GM23338 (cell line): ENCODE measurements around the gene CHD2. TPM values are rescaled to one million over a fixed set of nuclear protein-coding genes. Genes with fewer than 3 reads are reported as not detected.

Source experiments
- ATAC-seq: fragments of 200-7000 bp; cut with Tn5 transposase; 3 replicates; pipeline ENCODE4 v1.9.1; 2020
- DNase-seq: peaks from one replicate; pipeline ENCODE4 v3.0.0-alpha.2; 2015; ENCODE audit warnings: low spot score
- H2AFZ ChIP-seq: fragments of 200-600 bp; sonication (generic); 2 replicates; pipeline ENCODE4 v1.8.0; 2016; ENCODE audit warnings: antibody characterized with exemption, mild to moderate bottlenecking, moderate library complexity
- H3F3A ChIP-seq: fragments of 200-600 bp; sonication (generic); replicated peaks from 2 replicates; pipeline ENCODE4 v1.8.0; 2017; ENCODE audit warnings: antibody characterized with exemption, mixed run types, low read depth
- H3K27ac ChIP-seq: fragments of 200-600 bp; sonication (generic); 2 replicates; pipeline ENCODE4 v1.6.1; 2016; ENCODE audit warnings: low read depth
- H3K27me3 ChIP-seq: fragments of 200-600 bp; sonication (generic); 2 replicates; pipeline ENCODE4 v1.8.0; 2016; ENCODE audit warnings: mild to moderate bottlenecking, mixed run types, moderate library complexity; ENCODE audit not compliant: insufficient read depth
- H3K36me3 ChIP-seq: fragments of 200-600 bp; sonication (generic); 2 replicates; pipeline ENCODE4 v1.8.0; 2016; ENCODE audit warnings: mild to moderate bottlenecking; ENCODE audit not compliant: insufficient read depth
- H3K4me1 ChIP-seq: fragments of 200-600 bp; sonication (generic); 2 replicates; pipeline ENCODE4 v1.8.0; 2016; ENCODE audit warnings: mild to moderate bottlenecking, moderate library complexity; ENCODE audit not compliant: insufficient read depth
- H3K4me2 ChIP-seq: fragments of 200-600 bp; sonication (generic); 2 replicates; pipeline ENCODE4 v1.7.1; 2017; ENCODE audit warnings: mixed run types
- H3K4me3 ChIP-seq: fragments of 200-600 bp; sonication (generic); 2 replicates; pipeline ENCODE4 v1.6.1; 2016; ENCODE audit warnings: mixed run types
- H3K79me2 ChIP-seq: fragments of 200-600 bp; sonication (generic); replicated peaks from 2 replicates; pipeline ENCODE4 v1.8.0; 2017; ENCODE audit warnings: mild to moderate bottlenecking; ENCODE audit not compliant: insufficient read depth
- H3K9me2 ChIP-seq: fragments of 200-600 bp; sonication (generic); 2 replicates; pipeline ENCODE4 v1.8.0; 2017; ENCODE audit not compliant: insufficient read depth
- H4K20me1 ChIP-seq: fragments of 200-600 bp; sonication (generic); replicated peaks from 2 replicates; pipeline ENCODE4 v1.8.0; 2017; ENCODE audit warnings: mild to moderate bottlenecking; ENCODE audit not compliant: insufficient read depth
- H3K27ac Mint-ChIP-seq: 2 replicates; pipeline ENCODE4 v1.8.0; 2020; ENCODE audit warnings: inconsistent platforms, mild to moderate bottlenecking, moderate library complexity, mixed read lengths
- H3K27me3 Mint-ChIP-seq: 3 replicates; pipeline ENCODE4 v1.8.0; 2022; ENCODE audit warnings: low read depth, mild to moderate bottlenecking, moderate library complexity, mixed read lengths, inconsistent platforms; ENCODE audit not compliant: insufficient read depth, poor library complexity
- H3K36me3 Mint-ChIP-seq: 3 replicates; pipeline ENCODE4 v1.8.0; 2021; ENCODE audit warnings: low read depth, mild to moderate bottlenecking, inconsistent platforms, moderate library complexity, mixed read lengths
- H3K4me1 Mint-ChIP-seq: 3 replicates; pipeline ENCODE4 v1.8.0; 2020; ENCODE audit warnings: mild to moderate bottlenecking, inconsistent platforms, mixed read lengths
- H3K4me3 Mint-ChIP-seq: 3 replicates; pipeline ENCODE4 v1.8.0; 2021; ENCODE audit warnings: moderate library complexity, mild to moderate bottlenecking, inconsistent platforms, mixed read lengths
- H3K9me3 Mint-ChIP-seq: 3 replicates; pipeline ENCODE4 v1.8.0; 2020; ENCODE audit warnings: moderate library complexity, mild to moderate bottlenecking, inconsistent platforms, mixed read lengths
- EZH2 ChIP-seq: fragments of 200-600 bp; sonication (generic); IDR thresholded peaks from one replicate; pipeline ENCODE4 v1.8.0; 2017; ENCODE audit warnings: antibody characterized with exemption, mild to moderate bottlenecking, low read depth; ENCODE audit not compliant: unreplicated experiment
- EZH2phosphoT487 ChIP-seq: fragments of 200-600 bp; sonication (generic); IDR thresholded peaks from one replicate; pipeline ENCODE4 v1.8.1; 2018; ENCODE audit warnings: antibody characterized with exemption; ENCODE audit not compliant: unreplicated experiment
- JUNB ChIP-seq: IDR thresholded peaks from one replicate; pipeline ENCODE4 v1.6.1; 2016; ENCODE audit warnings: antibody characterized with exemption; ENCODE audit not compliant: unreplicated experiment
- NANOG ChIP-seq: IDR thresholded peaks from 2 replicates; pipeline ENCODE4 v1.6.1; 2016; ENCODE audit warnings: antibody characterized with exemption, borderline replicate concordance
- POLR2AphosphoS5 ChIP-seq: IDR thresholded peaks from 2 replicates; pipeline ENCODE4 v1.6.1; 2016; ENCODE audit warnings: antibody characterized with exemption, low read depth
- STAT1 ChIP-seq: IDR thresholded peaks from one replicate; pipeline ENCODE4 v1.6.1; 2016; ENCODE audit warnings: antibody characterized with exemption; ENCODE audit not compliant: unreplicated experiment
- ZNF114 ChIP-seq: fragments of 250-450 bp; sonication (Bioruptor Pico); IDR thresholded peaks from 2 replicates; pipeline ENCODE4 v1.5.0; 2020; ENCODE audit warnings: mild to moderate bottlenecking, moderate library complexity
- ZNF331 ChIP-seq: fragments of 250-450 bp; sonication (Bioruptor Pico); IDR thresholded peaks from 2 replicates; pipeline ENCODE4 v1.5.0; 2020; ENCODE audit warnings: low read depth, mild to moderate bottlenecking, moderate library complexity
- polyA plus RNA-seq: library from polyadenylated mRNA; unstranded; fragments of >200 nt; fragmentation: Nextera tagmentation; extraction: Ambion mirVana; gene quantifications from 2 replicates; pipeline ENCODE4 v1.2.1, GENCODE V29; 2016
- total RNA-seq: library from RNA; depleted of rRNA; stranded (reverse); fragments of >200 nt; shearing (Covaris generic); gene quantifications from 2 replicates; pipeline ENCODE4 v1.2.3, GENCODE V29; 2014
- TF ChIP-seq, protein P1 (sequence below): IDR thresholded peaks from one replicate; pipeline ENCODE4 v1.6.1; 2018; ENCODE audit warnings: antibody characterized with exemption; ENCODE audit not compliant: unreplicated experiment
- TF ChIP-seq, protein P2 (sequence below): IDR thresholded peaks from 2 replicates; pipeline ENCODE4 v1.6.1; 2016; ENCODE audit warnings: antibody characterized with exemption
- TF ChIP-seq, protein P3 (sequence below): fragments of 250-450 bp; sonication (Bioruptor Pico); IDR thresholded peaks from 2 replicates; pipeline ENCODE4 v1.5.0; 2020; ENCODE audit warnings: mild to moderate bottlenecking, moderate library complexity
- TF ChIP-seq, protein P4 (sequence below), 2 experiments: fragments of 200-600 bp in 1 of 2; sonication (generic) in 1 of 2; conservative IDR thresholded peaks; 2 replicates each; pipeline versions ENCODE4 v1.5.1 to v1.6.1; 2016 to 2017; ENCODE audit warnings: antibody characterized with exemption in 2 of 2, low read depth in 2 of 2, mild to moderate bottlenecking in 2 of 2, moderate library complexity in 1 of 2

CHD2 gene
- total and polyA plus RNA-seq, 2 experiments from 2014 or later: 119 to 130 TPM

DNA sequence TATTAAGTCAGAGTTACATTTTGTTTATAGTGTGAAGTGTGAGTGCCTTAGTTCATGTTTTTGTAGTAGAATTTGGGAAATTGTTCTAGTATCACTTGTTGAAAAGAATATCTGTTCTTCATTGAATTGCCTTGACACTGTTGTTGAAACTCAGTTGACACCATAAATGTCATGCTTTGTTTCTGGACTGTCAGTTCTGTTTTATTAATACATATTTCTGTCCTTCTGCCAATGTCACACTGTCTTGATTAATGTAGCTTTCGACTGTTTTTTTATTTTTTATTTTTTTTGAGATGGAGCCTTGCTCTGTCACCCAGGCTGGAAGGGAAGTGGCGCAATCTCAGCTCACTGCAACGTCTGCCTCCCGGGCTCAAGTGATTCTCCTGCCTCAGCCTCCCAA is 59.1 kb downstream of the CHD2 start:
- H3K4me3 ChIP-seq: no peak overlapping the region
- H3K4me3 Mint-ChIP-seq: no peak overlapping the region
- H3F3A ChIP-seq: no peaks in the 10 kb centered on the region
- H3K27ac Mint-ChIP-seq: no peak overlapping the region
- no peak overlapping the region for H3K4me2 ChIP-seq
- no peaks in the 10 kb centered on the region for H3K9me2 ChIP-seq
- 0 out of 2 replicates have a peak, but pooled peaks cover 3% of the 10 kb centered on the region for H4K20me1 ChIP-seq
- H3K27ac ChIP-seq: no peak overlapping the region
- no peak overlapping the region for H2AFZ ChIP-seq
- H3K79me2 ChIP-seq: peaks cover 91% of the 10 kb centered on the region
- no peak for TF ChIP-seq EZH2
- no peak for TF ChIP-seq ZNF114 (CRISPR knock-in tag)
- TF ChIP-seq POLR2AphosphoS5: no peak
- TF ChIP-seq STAT1: no peak
- TF ChIP-seq, protein P1, sequence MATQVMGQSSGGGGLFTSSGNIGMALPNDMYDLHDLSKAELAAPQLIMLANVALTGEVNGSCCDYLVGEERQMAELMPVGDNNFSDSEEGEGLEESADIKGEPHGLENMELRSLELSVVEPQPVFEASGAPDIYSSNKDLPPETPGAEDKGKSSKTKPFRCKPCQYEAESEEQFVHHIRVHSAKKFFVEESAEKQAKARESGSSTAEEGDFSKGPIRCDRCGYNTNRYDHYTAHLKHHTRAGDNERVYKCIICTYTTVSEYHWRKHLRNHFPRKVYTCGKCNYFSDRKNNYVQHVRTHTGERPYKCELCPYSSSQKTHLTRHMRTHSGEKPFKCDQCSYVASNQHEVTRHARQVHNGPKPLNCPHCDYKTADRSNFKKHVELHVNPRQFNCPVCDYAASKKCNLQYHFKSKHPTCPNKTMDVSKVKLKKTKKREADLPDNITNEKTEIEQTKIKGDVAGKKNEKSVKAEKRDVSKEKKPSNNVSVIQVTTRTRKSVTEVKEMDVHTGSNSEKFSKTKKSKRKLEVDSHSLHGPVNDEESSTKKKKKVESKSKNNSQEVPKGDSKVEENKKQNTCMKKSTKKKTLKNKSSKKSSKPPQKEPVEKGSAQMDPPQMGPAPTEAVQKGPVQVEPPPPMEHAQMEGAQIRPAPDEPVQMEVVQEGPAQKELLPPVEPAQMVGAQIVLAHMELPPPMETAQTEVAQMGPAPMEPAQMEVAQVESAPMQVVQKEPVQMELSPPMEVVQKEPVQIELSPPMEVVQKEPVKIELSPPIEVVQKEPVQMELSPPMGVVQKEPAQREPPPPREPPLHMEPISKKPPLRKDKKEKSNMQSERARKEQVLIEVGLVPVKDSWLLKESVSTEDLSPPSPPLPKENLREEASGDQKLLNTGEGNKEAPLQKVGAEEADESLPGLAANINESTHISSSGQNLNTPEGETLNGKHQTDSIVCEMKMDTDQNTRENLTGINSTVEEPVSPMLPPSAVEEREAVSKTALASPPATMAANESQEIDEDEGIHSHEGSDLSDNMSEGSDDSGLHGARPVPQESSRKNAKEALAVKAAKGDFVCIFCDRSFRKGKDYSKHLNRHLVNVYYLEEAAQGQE: no peak
- TF ChIP-seq ZNF331: no peak
- TF ChIP-seq EZH2phosphoT487: no peak
- no peak for TF ChIP-seq NANOG
- TF ChIP-seq, protein P2, sequence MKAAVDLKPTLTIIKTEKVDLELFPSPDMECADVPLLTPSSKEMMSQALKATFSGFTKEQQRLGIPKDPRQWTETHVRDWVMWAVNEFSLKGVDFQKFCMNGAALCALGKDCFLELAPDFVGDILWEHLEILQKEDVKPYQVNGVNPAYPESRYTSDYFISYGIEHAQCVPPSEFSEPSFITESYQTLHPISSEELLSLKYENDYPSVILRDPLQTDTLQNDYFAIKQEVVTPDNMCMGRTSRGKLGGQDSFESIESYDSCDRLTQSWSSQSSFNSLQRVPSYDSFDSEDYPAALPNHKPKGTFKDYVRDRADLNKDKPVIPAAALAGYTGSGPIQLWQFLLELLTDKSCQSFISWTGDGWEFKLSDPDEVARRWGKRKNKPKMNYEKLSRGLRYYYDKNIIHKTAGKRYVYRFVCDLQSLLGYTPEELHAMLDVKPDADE: no peak
- TF ChIP-seq, protein P3, sequence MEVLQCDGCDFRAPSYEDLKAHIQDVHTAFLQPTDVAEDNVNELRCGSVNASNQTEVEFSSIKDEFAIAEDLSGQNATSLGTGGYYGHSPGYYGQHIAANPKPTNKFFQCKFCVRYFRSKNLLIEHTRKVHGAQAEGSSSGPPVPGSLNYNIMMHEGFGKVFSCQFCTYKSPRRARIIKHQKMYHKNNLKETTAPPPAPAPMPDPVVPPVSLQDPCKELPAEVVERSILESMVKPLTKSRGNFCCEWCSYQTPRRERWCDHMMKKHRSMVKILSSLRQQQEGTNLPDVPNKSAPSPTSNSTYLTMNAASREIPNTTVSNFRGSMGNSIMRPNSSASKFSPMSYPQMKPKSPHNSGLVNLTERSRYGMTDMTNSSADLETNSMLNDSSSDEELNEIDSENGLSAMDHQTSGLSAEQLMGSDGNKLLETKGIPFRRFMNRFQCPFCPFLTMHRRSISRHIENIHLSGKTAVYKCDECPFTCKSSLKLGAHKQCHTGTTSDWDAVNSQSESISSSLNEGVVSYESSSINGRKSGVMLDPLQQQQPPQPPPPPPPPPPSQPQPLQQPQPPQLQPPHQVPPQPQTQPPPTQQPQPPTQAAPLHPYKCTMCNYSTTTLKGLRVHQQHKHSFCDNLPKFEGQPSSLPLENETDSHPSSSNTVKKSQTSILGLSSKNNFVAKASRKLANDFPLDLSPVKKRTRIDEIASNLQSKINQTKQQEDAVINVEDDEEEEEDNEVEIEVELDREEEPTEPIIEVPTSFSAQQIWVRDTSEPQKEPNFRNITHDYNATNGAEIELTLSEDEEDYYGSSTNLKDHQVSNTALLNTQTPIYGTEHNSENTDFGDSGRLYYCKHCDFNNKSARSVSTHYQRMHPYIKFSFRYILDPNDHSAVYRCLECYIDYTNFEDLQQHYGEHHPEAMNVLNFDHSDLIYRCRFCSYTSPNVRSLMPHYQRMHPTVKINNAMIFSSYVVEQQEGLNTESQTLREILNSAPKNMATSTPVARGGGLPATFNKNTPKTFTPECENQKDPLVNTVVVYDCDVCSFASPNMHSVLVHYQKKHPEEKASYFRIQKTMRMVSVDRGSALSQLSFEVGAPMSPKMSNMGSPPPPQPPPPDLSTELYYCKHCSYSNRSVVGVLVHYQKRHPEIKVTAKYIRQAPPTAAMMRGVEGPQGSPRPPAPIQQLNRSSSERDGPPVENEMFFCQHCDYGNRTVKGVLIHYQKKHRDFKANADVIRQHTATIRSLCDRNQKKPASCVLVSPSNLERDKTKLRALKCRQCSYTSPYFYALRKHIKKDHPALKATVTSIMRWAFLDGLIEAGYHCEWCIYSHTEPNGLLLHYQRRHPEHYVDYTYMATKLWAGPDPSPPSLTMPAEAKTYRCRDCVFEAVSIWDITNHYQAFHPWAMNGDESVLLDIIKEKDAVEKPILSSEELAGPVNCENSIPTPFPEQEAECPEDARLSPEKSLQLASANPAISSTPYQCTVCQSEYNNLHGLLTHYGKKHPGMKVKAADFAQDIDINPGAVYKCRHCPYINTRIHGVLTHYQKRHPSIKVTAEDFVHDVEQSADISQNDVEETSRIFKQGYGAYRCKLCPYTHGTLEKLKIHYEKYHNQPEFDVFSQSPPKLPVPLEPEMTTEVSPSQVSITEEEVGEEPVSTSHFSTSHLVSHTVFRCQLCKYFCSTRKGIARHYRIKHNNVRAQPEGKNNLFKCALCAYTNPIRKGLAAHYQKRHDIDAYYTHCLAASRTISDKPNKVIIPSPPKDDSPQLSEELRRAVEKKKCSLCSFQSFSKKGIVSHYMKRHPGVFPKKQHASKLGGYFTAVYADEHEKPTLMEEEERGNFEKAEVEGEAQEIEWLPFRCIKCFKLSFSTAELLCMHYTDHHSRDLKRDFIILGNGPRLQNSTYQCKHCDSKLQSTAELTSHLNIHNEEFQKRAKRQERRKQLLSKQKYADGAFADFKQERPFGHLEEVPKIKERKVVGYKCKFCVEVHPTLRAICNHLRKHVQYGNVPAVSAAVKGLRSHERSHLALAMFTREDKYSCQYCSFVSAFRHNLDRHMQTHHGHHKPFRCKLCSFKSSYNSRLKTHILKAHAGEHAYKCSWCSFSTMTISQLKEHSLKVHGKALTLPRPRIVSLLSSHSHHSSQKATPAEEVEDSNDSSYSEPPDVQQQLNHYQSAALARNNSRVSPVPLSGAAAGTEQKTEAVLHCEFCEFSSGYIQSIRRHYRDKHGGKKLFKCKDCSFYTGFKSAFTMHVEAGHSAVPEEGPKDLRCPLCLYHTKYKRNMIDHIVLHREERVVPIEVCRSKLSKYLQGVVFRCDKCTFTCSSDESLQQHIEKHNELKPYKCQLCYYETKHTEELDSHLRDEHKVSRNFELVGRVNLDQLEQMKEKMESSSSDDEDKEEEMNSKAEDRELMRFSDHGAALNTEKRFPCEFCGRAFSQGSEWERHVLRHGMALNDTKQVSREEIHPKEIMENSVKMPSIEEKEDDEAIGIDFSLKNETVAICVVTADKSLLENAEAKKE: no peak
- TF ChIP-seq JUNB: no peak
- TF ChIP-seq, protein P4, sequence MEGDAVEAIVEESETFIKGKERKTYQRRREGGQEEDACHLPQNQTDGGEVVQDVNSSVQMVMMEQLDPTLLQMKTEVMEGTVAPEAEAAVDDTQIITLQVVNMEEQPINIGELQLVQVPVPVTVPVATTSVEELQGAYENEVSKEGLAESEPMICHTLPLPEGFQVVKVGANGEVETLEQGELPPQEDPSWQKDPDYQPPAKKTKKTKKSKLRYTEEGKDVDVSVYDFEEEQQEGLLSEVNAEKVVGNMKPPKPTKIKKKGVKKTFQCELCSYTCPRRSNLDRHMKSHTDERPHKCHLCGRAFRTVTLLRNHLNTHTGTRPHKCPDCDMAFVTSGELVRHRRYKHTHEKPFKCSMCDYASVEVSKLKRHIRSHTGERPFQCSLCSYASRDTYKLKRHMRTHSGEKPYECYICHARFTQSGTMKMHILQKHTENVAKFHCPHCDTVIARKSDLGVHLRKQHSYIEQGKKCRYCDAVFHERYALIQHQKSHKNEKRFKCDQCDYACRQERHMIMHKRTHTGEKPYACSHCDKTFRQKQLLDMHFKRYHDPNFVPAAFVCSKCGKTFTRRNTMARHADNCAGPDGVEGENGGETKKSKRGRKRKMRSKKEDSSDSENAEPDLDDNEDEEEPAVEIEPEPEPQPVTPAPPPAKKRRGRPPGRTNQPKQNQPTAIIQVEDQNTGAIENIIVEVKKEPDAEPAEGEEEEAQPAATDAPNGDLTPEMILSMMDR (conservative IDR thresholded peaks at IDR 0.05; ENCODE audit: low read depth in 2 of 2): no peak
- H3K4me1 Mint-ChIP-seq: no peaks in the 10 kb centered on the region
- peaks cover 40% of the 10 kb centered on the region for H3K36me3 ChIP-seq
- no peak for ATAC-seq
- no peaks in the 10 kb centered on the region for H3K9me3 Mint-ChIP-seq
- DNase-seq: no peak
- H3K36me3 Mint-ChIP-seq: peaks cover 83% of the 10 kb centered on the region
- no peaks in the 10 kb centered on the region for H3K4me1 ChIP-seq
- H3K27me3 Mint-ChIP-seq: no peaks in the 10 kb centered on the region
- no peaks in the 10 kb centered on the region for H3K27me3 ChIP-seq
